GM08714 (cell line): ENCODE measurements around the gene ZBTB46.
"Not testable (repeated sequence)": the region's sequence is repeated elsewhere in the genome, so short reads cannot be mapped to it uniquely, and the experiment has no call there.

Experiments used
- H3K4me3 ChIP-seq: fragments of 200-500 bp; sonication (Bioruptor generic); 2 replicates; pipeline ENCODE4 v1.5.1; 2014; ENCODE audit warnings: mild to moderate bottlenecking, low read length, inconsistent platforms
- ZNF274 ChIP-seq: IDR thresholded peaks from 2 replicates; pipeline ENCODE4 v1.6.1; 2012; ENCODE audit warnings: mild to moderate bottlenecking, low read depth, low read length

ZBTB46 gene

GRCh38 chr20:63734111-63734945 lies 96.7 kb downstream of the ZBTB46 start:
- TF ChIP-seq ZNF274 = no peak
- H3K4me3 ChIP-seq = no peak overlapping the region

- H3K4me3 ChIP-seq = no peak overlapping the region
- TF ChIP-seq ZNF274 = no peak
Observed at GRCh38 chr20:63733579-63734081, 97.4 kb downstream of the ZBTB46 start.

DNA sequence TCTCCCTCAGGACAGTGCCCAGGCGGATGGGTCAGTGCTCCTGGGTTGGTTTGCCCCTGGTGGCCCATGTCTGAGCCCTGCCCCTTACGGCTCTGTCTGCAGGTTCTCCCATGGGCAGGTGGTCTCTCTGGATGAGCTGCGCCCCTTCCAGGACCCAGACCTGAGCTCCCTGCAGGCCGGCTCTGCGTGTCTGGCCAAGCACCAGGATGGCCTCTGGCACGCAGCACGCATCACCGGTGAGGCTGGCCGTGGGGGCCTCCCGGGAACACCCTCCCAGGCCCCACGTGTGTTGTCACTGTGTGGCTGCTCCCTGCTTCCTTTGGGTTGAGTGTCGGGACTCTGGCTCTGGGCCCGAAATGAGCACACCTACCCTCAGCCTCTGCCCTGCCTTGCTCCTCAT lies 97.9 kb downstream of the ZBTB46 start:
- no peak for TF ChIP-seq ZNF274
- no peak overlapping the region for H3K4me3 ChIP-seq

GRCh38 chr20:63732118-63733095 lies 98.7 kb downstream of the ZBTB46 start:
- TF ChIP-seq ZNF274 = no peak
- no peak overlapping the region for H3K4me3 ChIP-seq

DNA sequence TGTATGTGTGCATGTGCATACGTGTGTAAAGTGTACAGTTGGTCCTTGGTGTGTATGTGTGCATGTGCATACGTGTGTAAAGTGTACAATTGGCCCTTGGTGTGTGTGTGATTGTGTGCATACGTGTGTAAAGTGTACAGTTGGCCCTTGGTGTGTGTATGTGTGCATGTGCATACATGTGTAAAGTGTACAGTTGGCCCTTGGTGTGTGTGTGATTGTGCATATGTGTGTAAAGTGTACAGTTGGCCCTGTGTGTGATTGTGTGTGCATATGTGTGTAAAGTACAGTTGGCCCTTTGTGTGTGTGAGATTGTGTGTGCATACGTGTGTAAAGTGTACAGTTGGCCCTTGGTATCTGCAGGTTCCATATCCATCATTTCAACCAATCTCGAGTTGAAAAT lies 99.7 kb downstream of the ZBTB46 start:
- TF ChIP-seq ZNF274 = no peak
- no peak overlapping the region; the same call in 1 of the 2 replicates for H3K4me3 ChIP-seq

DNA sequence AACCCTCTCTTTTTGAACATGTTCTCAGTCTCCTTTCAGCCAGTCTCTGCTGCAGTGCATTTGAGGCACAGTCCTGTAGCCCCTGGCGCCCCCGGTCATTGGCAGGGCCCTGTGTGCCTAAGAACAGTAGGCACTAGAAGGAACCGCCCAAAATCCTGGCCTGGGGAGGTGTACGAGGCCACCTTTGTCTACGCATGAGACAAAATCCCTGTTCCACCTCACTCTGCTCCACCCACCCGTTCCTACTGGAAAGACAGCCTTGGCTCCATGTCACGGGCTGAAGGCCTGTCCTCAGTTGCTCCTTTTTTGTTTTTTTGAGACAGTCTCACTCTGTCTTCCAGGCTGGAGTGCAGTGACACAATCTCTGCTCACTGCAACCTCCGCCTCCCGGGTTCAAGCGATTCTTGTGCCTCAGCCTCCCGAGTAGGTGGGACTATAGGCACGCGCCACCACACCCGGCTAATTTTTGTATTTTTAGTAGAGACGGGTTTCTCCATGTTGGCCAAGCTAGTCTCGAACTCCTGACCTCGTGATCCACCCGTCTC lies 100.8 kb downstream of the ZBTB46 start:
- not testable (repeated sequence) for H3K4me3 ChIP-seq

GRCh38 chr20:63722967-63723622 lies 108.0 kb downstream of the ZBTB46 start:
- not testable (repeated sequence) for H3K4me3 ChIP-seq

GRCh38 chr20:63718996-63719395 lies 112.1 kb downstream of the ZBTB46 start:
- no peak for TF ChIP-seq ZNF274
- no peak overlapping the region for H3K4me3 ChIP-seq

DNA sequence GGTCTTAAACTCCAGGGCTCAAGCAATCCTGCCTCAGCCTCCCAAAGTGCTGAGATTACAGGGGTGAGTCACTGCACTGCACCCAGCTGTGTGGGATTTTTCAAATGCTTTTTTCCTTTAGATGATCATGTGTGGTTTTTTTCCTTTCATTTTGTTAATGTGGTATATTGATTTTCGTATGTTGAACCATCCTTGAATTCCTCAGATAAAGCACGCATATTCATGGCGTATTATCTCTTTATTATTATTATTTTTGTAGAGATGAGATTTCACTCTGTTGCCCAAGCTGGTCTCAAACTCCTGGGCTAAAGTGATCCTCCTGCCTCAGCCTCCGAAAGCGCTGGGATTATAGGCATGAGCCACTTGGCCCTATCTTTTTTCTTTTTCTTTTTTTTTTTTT lies 116.2 kb downstream of the ZBTB46 start:
- H3K4me3 ChIP-seq = no peak overlapping the region

GRCh38 chr20:63712191-63712590 lies 118.9 kb downstream of the ZBTB46 start:
- no peak overlapping the region for H3K4me3 ChIP-seq
- no peak for TF ChIP-seq ZNF274

More for the DNA sequence above, 116.2 kb downstream of the ZBTB46 start:
- no peak for TF ChIP-seq ZNF274

- no peak for TF ChIP-seq ZNF274
- no peak overlapping the region for H3K4me3 ChIP-seq
Observed at GRCh38 chr20:63711085-63711645, 119.9 kb downstream of the ZBTB46 start.

DNA sequence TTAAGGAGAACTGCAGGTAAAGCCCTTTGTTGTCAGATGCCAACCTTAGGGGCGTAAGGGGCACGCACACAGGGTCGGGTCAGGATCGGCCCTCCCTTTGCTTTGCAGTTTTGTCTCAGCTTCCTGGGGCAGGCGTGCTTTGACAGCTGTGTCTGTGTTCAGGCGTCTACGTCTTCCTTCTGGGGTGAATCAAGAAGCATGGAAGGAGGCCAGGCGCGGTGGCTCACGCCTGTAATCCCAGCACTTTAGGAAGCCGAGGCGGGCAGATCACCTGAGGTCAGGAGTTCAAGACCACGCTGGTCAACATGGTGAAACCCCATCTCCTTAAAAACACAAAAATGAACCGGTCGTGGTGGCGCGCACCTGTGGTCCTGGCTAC lies 121.9 kb downstream of the ZBTB46 start:
- no peak for TF ChIP-seq ZNF274
- peak overlapping the region; percentile 92; the same call in 1 of the 2 replicates for H3K4me3 ChIP-seq

DNA sequence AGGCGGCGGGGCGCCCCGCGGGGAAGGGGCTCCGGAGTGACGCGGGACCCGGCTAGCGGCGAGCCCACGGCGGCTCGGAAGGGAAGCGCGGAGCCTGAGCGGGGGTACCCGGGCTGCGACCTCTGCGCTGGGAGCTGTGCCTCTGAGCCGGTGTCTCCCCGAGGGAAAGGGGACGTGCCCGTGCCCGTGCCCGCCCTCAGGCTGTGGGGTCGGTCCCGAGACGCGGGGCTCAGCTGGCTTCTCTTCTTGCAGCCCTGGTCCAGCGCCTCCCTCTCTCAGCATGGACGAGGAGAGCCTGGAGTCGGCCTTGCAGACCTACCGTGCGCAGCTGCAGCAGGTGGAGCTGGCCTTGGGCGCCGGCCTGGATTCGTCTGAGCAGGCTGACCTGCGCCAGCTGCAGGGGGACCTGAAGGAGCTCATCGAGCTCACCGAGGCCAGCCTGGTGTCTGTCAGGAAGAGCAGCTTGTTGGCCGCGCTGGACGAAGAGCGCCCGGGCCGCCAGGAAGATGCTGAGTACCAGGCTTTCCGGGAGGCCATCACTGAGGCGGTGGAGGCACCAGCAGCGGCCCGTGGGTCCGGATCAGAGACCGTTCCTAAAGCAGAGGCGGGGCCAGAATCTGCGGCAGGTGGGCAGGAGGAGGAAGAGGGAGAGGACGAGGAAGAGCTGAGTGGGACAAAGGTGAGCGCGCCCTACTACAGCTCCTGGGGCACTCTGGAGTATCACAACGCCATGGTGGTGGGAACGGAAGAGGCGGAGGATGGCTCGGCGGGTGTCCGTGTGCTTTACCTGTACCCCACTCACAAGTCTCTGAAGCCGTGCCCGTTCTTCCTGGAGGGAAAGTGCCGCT lies 122.5 kb downstream of the ZBTB46 start:
- TF ChIP-seq ZNF274 = no peak
- H3K4me3 ChIP-seq = peak overlapping the region; percentile 92
